ENCODE results near the gene TICAM2.
"Not testable (repeated sequence)": the region's sequence is repeated elsewhere in the genome, so short reads cannot be mapped to it uniquely, and the experiment has no call there.

The TICAM2 gene, protein sequence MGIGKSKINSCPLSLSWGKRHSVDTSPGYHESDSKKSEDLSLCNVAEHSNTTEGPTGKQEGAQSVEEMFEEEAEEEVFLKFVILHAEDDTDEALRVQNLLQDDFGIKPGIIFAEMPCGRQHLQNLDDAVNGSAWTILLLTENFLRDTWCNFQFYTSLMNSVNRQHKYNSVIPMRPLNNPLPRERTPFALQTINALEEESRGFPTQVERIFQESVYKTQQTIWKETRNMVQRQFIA

DNA sequence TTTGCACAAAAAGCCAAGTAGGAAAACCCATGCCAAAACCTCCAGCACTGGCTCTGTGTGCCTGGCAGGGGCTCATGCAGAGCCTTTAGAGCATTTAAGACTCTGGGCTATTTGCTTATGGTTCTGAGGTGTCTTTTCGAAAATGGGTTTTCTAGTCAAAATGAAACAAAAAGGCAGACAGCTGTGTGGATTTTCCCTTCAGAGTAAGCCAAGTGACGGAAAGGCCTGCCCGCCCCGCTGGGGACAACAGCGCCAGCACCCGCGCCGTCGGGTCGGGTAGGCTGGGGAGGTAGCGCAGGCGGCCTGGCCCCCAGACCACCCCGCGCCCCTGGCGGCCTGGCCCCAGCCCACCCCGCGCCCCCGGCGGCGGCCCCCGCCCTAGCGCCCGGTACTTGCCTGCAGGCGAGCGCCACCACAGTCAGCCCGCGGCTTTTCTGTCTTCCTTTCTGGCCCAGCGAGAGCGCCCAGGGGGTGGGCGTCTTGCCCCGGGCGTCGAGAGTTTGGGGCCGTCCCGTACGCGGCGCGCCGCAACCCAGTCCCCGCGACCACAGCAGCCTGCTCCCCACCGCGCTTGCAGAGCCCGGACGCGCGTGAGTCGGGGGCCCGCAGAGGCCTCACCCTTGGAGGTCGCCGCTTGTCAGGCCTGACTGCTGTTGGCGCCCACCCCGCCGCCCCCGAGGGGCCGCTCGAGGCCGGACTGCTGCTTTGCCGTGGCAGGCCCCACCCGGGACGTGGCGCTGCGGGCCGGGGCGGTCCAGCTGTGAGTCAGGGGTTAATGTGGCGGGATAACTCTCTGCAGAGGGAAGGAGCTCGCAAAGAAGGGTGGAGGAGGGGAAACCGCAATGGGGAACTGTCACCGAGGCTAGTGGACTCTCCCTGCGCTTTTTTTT lies at the start of gene TICAM2:
Gene TICAM2 (minus strand): TSS at position 779 of the 890 bp plus-strand sequence. CDS start 21,223 bp downstream, outside the sequence.
- DNase-seq, result peak; percentile 40

DNA sequence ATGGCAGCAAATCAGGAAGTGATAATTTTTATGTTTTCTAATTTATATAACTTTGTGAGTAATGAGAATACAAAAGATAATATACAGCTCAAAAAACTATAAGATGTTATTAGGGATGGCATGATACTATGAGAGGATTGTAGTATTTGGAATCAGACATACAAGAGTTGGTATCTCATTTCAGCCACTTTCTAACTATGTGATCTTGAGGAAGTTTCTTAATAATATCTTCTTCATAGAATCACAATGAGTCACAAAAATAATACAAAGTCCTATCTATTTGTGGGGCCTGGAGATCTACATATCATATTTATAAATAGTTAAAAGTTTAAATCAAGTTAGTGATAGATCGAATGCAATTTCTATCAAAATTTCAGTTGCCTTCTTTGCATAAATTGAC lies 47.3 kb upstream of the TICAM2 start:
- no peak for DNase-seq

DNA sequence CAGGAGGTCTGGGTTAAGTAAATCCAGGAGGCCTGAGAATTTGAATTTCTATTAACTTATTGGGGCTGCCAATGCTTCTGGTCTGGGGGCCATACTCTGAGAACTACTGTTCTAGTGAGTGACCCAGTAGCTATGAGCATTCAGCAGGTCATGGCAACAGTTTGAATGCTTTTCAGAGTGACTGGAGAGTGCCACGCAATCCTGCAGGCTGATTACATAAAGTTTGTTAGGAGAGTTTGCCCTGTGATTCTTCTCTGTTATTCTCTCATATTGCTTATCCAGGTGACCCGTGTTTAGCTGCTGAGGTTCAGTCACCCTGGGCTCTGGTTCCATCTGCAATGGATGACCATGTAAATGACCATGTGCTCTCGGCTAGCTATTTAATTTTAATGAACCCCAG lies 45.8 kb upstream of the TICAM2 start:
- DNase-seq, result no peak

DNA sequence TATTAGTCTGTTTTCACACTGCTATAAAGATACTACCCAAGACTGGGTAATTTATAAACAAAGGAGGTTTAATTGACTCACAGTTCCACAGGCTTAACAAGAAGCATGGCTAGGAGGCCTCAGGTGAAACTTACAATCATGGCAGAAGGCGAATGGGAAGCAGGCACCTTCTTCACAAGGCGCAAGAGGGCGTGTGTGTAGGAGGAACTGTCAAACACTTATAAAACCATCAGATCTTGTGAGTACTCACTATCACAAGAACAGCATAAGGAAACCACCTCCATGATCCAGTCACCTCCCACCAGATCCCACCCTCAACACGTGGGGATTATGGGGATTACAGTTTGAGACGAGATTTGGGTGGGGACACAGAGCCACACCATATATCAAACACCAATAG lies 43.1 kb upstream of the TICAM2 start:
- not testable (repeated sequence) for DNase-seq

DNA sequence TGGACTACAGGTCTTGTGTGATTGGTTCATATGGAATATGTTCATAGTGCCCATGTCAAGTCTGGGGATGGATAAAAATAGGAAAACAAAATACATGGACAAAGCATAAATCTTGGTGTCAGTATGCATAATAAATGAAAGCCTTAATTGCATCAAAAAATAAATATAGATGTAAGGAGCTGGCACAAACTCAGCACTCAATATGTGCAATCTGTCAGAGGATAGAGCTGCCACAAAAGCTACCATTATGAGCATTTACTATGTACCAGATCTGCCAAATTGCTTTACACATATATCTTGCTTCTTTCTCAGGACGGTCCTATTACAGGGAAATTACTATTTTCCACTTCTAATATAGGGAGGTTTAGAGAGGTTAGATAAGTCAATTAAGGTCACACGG lies 41.8 kb upstream of the TICAM2 start:
- no peak for DNase-seq

DNA sequence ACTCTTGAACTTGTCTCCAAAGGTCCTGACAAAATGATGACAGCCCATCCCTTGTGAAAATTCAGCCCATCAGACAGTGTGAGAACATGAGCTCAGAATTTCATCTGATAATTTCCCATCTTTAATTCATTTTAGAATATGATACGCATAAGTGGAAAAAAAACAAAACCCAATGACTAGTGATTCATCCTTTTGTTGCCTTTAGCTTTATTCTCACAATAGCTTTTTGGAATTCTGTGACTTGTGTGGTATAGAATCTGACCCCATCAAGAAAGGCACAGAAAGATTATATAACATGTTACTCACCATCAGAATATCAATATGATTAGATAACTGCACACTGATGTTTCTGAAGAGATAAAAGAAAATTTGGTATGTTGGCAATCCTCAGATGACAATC lies 39.7 kb upstream of the TICAM2 start:
- no peak for DNase-seq

DNA sequence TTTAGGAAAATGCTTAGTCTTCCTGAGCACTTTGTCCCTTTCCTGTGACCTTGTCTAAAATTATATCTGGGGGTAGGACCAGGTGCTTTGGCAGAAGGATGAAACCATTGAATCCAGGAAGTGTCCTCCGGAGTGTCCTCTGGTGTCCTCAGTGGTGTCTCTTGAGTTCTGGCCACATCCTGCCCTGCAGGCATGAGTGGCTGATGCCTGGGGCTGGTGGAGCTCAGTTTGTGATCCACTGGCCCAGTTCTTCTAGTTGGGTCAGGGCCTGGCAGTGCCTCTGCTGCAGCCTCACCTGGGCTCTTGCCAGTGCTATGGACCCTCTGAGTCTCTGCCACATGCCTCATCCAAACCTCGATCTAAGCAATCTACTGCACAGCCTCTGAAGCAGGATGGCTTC lies 38.0 kb upstream of the TICAM2 start:
- no peak for DNase-seq

DNA sequence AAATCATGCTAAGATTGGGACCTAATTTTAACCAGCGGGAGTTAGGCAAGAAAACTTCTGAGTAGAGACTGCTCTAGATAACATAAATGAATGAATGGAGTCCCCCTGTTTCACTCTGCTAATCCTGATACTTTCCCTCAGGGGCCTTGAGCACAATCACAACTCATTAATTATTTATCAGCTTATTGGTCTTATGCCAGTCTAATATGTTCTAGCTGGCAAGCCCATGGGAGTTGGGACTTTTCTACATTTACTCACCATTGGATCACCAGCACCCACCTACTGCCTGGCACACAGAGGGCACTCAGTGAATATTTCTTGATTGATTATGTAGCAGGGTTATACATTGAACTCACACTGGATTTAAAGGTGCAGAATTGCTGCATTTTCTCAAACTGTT lies 37.1 kb upstream of the TICAM2 start:
- no peak for DNase-seq

DNA sequence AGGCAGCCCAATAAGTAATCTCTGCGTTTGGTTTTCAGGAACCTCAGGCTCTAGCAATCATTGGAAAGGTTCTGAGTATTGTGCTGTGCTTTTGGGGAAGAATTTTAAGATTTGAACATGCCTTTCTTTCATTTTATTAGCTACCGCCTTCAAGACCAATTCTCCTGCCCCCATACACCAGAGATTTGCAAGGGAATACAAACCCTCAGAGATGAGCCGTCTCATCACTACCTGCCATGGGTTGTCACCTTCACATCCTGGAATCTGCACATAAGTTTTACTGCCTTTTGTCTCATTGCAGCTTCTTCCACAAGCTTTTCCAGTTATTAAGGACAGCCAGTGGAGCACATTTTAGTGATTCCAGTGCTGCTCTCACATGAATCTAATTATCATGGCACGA lies 35.2 kb upstream of the TICAM2 start:
- DNase-seq, result no peak

DNA sequence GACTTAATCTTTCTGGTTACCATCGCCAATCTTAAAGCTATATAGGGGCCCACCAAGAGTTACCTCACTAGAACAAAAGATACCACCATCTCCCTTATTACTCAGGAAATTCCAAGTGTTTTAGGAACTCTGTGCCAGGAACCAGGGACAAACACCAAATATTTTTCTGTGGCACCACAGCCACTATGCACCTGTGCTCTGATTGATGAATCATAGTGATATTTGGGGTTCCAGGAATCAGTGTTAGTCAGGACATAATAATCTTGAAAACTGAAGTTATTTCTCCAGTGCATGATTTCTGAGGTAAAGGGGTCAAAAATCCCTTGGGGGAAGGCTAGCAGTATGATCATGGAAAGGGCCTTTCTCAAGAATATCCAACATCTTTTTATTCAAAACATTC lies 33.7 kb upstream of the TICAM2 start:
- no peak for DNase-seq

DNA sequence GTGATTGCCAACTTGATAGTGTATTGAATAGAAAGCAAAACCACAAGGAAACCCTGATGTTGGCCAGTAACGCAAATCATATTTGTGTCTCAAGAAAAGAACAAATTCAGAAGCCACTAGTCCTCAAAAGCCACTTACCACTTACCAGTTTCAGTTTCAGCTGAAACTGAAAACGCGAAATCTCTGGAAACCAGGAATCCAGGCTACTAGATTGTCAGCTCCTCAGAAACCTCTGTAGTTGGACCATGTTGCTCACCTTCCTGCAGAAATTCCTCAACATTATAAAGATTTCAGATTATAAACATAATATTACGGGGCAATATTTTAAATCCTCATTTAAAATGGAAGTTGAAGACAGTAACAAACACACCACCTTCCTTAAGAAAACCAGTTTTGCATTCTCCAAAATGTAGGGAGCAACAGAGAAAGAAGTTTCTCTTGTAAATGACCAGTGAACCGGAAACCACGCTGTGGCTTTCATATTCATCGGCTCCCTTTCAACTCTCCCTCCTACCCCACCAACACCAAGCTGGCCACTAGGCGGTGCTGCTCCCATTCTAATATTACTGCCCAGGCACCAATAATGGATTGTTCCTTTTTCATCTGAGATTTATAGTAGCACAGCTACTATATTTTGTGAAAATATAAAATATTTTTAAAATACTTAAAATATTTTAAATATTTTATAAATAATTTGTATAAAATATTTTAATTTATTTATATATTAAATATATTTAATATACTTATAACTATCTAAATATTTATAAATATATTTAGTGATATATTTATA lies 32.3 kb upstream of the TICAM2 start:
- peak; percentile 83 for DNase-seq

DNA sequence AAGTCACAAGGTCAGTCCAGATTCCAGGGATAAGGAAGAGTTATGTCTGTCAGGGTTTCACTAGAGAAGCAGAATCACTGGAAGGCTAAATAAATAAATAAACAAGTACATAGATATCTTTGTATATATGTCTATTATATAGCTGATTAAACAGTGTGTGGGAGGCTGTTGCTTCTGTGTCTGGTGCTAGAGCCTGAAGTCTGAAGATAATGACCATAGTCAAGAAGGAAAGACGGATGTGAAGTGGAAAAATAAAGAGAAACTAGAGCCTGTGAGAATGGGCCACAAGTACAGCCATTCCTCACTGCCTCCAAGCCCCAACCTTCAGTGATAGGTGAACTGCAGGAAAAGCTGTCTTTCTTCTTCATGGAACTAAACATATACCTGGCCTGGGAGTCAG lies 27.6 kb upstream of the TICAM2 start:
- no peak for DNase-seq

DNA sequence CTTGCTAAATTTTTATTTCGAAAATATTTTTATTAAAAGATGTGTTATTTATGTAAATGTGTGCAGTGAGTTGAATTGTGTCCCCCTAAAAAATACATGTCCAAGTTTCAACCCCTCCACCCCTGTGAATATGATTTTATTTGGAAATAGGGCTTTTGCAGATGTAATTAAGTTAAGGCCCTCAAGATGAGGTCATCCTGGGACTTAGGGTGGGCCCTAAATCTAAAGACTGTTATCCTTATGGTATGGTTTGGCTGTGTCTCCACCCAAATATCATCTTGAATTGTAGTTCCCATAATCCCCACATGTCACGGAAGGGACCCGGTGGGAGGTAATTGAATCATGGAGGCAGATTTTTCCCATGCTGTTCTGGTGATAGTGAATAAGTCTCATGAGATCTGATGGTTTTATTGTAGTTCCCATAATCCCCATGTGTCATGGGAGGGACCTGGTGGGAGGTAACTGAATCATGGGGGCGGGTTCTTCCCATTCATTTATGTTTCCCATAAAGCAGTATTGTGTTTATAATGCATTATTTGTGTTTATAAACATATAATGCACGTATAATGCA lies 25.1 kb upstream of the TICAM2 start:
- DNase-seq, result no peak

DNA sequence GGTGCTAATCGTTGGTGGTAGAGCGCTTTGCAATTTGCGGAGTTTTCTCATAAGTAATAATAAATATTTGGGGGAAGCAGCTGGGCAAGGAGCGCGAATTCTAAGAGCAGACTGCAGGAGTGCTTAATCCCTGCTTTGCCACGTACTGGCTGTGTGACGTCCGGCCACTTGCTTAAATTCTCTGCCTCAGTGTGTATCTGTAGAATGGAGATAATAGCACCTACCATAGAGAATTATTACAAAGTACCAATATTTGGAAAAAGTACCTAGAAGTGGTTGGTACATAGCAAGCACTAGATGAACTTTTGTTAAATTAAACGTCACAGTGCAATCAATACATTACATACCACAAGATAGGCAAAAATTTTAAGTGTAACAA lies 24.2 kb upstream of the TICAM2 start:
- no peak for DNase-seq

DNA sequence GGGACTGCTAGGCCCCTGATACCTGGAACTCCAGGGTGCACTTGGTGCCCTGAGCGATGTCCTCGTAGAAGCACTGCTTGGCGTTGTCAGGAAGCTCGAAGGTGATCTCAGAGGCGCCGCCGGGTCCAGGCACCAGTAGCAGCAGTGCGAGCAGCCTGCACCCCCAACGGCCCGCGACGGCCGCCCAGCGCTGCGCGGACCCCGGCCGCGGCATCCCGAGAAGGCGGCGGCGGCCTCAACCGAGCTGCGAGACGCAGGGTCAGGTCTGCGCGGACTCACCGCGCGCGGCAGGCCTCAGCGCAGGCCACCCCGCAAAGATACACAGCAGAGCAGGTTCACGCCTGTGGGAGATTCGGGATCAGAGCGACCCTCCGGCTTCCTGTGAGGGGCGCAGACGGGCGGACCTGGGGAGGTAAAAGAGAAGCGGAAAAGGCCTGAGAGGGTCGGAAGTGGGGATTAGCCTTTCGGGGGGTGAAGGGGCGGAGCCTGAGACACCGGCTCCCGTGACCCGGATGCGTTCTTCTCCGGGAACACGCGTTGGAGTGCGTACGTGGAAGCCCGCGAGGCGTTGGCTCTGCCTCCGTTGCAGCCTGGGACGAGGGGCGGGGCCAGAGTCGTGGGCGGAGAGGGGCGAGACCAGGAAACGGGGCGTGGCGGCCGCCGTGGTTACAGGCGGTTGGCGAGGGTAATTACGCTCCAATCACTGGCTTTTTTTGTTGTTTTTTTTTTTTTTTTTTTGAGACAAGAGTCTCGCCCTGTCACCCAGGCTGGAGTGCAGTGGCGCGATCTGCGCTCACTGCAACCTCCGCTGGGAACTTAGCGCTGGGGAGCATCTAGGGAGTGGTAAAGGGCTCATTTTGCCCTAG lies 23.5 kb upstream of the TICAM2 start, which contains the start of gene TMED7:
Gene TMED7 (minus strand): TSS at position 458 of the 866 bp plus-strand sequence. CDS start 244 bp downstream, at position 214.
- peak; percentile 99 for DNase-seq

DNA sequence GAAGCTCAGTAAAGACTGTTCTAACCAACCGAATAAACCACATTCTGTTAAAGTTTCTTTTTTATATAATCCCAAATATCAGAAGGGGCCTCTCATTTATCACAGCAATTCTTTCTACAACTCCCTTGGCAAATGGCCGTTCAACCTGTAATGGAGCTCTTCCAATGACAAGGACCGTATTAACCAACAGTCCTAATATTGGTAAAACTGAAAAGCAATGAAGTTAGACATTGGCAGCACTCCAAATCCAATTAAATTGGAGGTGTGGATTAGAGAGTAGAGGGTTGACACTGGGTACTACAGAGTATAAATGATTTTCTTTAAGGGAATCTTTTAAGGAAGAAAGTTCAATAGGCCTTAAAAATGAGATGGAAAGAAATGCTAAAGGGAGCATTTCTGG lies 22.7 kb upstream of the TICAM2 start:
- DNase-seq, result no peak

DNA sequence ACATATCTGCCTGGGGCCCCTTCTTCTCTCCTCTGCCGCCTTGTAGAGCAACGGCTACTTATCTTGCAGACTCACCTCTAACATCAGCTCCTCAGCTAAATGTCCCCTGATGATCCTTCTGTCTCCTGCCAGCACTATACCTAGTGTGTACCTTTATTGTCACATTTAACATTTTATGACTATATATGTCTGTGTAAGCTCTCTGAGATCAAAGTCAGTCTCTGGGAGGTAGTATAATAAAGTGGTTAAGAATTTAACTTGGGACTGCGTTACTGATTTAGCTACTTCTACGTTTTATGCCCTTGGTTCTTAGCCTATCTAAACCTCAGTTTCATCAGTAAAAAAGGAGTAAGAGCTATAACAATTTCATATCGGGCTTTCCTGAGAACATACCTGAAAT lies 21.4 kb upstream of the TICAM2 start:
- no peak for DNase-seq

DNA sequence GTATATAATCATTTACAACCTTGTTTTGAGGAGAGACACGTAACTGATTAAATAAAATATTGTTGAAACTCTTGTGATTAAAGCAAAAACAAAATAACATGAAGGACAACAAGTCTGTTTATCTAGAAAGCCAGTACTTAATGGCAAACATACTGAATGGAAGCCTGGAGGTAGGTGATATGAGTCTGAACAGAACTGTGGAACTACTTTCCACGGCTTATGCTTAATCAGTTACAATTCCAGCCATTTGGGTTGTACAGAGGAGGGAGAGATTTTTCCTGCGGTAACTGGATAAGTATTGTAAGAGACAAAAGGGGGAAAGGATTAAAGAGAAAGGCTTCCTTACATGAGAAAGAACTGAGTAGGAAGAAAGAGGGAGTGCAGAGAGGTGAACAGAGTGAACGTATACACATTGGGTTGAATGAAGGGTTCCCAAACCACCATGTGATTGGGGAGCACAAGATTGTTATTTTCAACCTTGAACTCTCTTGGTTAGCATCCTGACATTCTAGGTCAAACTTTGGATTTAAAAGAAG lies 19.2 kb upstream of the TICAM2 start:
- no peak for DNase-seq

DNA sequence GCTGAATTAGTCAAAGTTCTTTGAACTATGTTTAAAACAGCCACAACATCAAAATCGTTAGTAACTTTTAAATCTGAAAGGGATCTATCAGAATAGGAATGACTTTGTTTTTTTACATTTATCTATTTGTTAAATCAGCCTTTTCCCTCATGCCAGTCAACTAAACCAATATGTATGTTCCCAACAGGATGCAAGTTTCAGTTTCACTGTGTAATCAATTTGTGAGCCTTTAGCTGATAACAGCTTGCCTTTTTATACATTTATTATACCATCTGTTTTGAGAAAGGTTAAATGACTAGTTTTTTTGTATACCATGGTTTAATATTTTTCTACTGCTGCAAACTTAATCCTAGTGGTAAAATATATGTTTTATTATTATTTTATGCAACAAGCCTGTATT lies 14.6 kb upstream of the TICAM2 start:
- DNase-seq, result no peak

DNA sequence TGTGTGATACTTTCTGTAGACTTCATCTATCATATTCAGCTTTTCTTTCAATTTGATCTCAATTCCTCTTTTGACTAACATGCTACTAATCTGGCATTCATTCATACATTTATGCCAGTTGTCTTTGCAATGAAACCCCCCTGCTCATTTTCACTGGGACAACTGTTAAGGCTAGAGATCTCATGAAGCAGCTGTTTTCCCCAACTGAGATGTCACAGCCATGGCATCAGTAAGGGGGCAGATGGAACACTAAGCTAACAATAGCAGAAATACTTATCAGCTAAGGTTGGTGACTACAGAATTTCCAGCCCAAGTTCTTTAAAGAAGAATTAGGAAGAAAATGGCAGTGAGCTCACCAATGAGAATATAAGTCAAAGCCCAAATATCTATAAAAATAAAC lies 14.2 kb upstream of the TICAM2 start:
- no peak for DNase-seq

DNA sequence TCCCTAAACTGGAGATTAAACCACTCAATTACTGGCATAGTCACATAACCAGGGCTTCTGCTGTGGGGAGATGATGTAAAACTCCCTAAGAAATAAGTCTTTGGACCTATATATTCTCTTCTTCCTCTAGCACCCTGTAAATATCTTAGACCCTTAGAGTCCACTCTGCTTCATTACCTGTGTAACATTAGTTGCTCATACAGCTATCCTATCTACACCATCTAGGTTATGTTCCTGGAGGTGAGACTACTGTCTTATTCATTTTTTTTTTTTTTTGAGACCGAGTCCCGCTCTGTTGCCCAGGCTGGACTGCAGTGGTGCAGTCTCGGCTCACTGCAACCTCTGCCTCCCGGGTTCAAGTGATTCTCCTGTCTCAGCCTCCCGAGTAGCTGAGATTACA lies 9.6 kb upstream of the TICAM2 start:
- no peak for DNase-seq

DNA sequence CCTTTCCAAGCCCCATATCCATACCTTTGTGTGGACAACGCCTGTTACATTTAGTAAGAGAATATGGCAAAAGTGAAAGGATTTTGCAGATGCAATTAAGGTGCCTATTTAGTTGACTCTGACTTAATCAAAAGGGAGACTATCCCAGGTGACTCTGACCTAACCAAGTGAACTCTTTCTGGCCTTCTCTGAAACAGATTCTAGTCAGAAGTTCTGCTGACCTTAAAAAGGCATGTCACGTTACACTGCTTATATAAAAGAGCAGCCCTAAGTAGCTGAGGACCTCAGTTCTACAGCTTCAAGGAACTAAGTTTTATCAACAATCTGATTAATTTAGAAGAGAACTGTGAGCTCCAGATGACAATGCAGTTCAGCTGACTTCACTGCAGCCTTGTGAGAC lies 5.7 kb upstream of the TICAM2 start:
- no peak for DNase-seq
